Stimulated activated CD4-positive, alpha-beta T cell treated with anti-CD3 and anti-CD28 coated beads, TNF-alpha, amount 100 ng/mL, for 1 hour (primary cell): ENCODE data around the gene IRX1.

Experiments
- DNase-seq, 3 donors: peaks; one replicate each; pipeline ENCODE4 v3.0.0-alpha.2; 2020; ENCODE audit warnings: low read depth in 3 of 3, low spot score in 1 of 3

The IRX1 gene

DNA sequence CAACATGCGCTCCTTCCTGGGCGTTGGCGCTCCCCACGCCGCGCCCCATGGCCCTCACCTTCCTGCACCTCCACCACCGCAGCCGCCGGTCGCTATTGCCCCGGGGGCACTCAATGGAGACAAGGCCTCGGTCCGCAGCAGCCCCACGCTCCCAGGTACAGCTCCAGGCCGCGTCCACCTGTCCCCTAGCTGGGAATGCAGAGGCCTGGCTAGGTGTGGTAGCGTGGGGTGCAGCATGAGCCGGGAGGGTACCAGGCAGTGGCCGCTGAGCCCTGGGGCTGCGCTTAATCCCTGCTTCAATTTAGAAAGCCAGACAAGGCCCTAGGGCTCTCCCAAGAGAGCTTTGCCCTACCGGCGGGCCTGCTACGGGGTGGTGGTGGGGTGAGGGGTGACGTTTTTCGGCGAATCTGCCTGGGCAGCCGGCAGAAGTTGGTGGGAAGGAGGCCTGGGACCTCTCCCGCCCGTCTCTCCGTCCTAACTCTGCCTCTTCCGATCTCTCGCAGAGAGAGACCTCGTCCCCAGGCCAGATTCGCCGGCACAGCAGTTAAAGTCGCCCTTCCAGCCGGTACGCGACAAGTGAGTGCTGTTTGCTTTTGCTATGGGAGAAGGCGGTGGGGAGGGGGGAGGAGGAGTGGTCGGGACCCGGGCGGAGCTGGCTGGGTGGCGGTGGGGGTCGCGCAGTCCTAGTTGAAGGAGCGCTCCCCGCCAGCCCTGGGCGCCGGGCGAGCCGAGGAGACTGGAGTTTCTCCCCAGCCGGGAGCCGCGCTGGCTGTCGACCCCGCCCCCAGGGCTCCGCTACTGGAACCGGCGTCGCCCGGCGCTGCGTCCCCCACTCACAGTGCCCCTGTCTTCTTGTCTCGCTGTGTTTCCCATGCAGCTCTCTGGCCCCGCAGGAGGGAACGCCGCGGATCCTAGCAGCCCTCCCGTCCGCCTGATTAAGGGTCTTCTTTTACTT lies 4.8 kb downstream of the IRX1 start:
- DNase-seq, result no peak

DNA sequence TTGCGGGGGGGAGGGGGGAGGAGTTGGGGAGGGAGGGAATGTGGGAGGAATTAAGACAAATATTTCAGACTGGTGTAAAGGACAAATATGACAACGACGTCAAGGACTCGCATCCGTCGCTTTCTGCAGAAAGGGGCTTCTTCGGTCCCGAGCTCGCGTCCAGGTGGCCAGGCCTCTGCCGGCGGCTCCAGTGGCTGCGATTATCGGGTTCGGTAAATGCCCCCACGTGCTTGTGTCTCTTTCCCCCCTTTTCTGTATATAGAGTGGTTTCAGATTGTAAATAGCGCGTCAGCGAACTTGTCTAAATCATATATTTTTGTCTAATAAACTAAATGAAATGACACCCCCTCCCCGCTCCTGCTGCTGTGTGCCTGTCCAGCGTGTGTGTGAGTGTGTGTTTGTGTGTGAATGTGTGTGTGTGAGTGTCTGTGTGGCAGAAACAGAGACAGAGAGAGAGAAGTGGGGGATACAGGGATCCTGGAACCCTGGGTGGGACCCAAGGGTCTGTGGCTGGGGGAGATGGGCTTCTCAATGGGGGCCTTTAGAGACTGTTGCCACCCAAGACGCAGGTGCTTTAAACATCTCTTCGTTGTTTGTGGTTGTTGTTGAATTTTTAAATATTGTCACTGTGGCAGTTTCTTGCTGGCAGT lies 5.6 kb downstream of the IRX1 start:
- no peak for DNase-seq

DNA sequence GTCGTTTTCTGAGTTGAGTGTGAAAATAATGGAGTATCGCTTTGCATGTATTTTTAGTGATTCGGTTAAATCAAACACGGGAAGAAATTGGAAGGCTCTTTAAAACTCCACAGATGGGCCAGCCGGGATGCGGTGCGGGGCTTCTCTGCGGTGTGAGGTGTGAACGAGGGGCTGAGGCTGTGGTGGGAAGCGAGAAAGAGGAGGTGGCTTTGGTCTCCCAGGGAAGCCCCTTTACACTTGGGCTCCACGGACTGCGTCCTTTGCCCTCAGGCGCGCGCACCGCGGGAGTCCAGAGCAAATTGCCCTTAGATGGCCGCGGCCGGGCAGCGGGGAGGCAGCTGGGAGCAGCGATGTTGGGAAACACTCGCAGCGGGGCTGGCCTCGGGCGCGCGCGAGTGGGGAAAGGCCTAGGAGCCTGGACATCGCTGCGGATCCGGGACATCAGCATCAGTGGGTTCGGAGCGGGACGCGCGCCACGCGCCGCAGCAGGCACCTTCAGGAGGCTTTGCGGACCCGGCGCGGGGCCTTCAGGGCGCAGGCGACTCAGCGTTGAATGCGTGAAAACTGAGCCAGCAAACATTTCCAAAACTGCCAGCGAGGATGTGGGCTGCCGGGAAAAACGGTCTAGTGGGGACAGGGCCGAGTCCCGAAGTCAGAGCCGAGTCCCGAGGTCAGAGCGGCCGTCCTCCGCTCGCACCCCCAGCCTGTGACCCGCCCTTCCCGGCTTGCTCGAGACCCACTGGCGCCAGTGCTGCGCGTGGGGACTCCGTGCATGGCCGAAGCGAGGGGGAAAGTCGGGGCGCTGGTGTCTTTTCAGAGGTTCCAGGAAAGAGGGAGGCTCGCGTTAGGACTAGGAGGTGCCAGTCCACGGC lies 6.5 kb downstream of the IRX1 start:
- no peak for DNase-seq

DNA sequence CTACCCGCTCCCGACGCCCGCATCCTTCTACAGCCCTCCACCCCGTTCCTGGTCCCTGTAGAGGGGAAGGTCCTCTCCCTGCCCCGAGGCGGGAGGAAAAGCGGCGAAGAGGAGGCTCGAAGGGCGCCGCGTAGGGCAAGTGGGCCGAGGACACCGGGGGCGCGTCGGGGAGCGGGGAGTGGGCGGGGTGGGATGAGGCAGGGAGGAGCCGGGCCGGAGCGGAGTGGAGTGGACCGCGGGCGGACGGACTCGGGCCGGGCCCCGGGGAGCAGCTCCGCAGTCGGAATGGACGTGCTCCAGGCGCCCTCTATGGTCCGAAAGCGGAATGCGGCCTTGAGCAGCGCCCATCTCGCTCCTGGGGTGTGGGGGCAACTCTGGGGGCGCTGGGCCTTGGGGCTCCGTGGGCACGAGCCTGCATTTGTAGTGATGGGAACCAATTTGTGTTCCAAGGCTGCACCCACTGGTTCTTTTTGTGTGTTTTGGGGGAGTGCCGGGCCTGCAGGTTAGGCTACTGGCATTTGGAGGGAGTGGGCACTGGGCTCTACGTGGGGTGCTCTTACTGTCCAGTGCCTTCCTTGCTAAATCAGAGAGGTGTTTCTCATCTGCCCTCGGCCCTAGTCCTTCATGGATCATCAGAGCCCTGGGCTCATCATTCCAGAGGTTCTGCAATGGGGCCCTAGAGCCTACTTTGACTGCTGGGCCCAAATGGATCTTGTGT lies 7.3 kb downstream of the IRX1 start:
- no peak for DNase-seq

DNA sequence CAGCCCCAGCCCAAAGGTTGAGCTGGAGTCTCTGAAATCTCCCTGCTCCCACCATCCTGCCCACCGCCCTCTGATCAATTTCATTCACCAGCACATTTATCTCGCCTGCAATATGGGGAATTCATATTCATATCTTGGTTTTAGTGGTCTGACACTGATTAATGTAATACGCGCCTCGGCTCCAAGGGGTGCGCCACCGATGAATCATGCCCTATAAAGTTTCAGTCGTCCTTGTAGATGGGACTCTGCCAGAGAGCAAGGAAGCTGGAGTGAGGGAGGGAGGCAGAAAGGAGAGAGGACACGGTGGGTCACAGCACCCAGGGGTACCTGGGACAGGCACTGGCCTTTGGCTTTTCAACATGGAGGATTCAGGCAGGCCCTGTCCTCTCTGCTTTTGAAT lies 8.9 kb downstream of the IRX1 start:
- DNase-seq, result no peak

DNA sequence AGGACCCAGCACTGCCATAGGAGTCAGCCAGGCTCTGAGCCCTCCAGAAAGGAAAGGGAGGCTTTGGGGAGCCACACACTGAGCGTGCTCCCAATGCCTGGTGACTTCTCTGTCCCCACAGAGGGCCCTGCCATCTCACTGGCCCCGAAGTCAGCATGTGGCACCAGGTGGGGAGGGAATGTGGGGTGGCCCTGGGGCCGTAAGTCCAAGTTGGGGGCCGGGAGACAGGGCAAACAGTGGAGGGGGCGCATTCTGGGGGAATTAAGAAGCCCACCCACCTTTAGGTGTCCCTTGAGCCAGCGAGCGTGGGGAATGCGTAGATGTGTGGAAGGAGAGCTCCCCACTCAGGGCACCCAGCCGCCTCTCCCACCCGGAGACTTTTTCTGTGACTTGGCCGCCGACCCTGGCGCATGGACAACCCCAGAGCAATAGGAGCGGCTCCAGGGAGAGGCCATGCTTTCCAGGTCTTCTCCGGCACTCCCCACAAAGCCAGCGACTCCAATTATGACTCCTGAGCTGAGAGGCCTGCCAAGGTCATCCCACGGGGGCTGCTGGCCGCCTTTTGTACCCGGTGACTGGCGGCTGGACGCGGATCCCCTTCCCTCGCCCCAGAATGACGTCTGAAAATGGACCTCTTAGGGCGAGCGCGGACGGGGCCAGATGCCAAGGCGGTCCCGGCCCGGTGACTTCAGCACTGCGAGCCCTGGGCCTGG lies 9.8 kb downstream of the IRX1 start:
- no peak for DNase-seq

DNA sequence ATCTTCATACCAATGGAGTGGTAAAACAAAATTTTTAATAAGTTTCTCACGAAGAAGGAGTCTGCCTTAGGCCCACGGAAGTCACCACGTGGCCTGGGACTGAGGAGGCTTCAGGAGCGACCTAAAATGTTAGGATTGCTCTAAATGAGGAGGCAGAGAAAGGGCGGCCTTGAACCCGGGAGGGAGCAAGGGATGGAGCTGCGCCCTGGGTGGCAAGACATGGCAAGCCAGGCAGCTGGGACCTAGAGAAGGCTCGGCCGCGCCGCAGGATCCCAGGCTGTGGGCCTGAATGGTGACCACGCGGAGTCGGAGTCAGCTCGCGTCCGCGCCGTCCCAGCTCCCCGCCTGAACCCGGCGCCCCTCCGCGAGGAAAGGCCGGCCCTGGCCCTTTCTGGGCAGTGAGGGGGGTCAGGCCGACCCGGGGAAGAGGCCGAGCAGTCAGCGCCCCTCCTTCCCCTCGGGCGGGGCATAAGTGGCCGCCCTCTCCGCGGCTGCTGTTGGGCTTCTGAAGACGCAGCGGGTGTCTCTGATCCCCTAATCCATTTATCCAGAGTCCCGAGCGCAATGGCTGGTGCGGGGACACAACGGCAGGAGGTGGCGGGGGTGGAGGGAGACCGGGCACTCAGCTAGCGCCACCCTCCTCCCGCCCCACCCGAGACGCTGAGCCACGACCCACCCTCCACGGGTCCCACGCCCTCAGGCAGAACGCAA lies 10.6 kb downstream of the IRX1 start:
- no peak for DNase-seq

DNA sequence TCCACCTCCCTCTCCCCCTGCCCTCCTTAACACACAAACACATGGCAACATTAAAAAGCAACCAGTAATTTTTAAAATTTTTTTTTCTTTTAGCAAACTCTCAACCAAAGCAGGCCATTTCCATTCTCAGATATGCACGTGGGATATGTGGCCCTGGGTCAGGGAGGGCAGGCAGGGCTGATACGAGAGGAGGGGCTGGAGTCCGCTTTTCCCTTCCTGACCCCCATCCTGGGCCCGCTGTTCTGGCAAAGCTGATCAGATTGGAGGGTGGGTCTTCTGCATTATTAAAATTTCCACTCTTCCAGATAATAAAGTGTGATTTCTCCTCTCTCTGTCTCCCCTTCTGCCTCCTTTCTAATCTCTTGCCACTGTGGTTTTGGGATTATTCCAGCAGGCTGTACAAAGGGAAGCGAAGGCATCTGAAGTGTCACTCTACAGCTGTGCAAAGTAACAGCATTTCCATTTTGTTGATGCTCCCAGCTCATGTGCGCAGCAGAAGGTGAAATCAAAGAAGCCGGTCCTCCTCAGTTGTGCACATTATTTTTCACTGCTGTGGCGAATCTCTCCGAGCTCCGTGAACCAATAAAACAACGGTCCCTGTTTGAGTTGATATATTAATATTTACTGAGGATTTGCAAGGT lies 12.0 kb downstream of the IRX1 start:
- DNase-seq, result no peak

DNA sequence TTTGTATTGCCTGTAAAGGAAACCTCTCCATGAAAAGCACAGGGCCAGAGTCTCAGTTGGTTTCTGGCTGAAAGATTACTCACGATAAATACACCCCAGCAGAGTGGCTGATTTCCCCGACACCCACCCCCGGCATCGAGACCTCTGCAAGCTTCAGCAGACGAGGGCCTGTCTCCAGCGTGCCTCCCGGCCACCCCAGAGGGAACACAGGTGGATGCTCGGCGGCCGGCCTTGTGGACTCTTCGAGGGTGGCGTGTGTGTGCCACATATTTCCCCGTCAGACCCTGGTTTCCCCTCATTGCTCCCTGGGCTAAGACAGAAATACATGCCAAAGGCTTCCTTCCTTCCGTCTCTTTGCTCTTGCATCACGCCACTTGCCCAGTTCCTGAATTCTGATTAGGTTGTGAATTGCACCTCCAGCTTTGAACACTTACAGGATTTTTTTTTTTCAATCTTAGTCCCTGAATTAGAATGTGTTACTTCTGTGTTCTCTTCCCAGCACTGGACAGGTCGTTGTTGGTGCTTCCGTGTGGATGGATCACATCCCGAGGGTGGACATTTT lies 13.6 kb downstream of the IRX1 start:
- no peak for DNase-seq

DNA sequence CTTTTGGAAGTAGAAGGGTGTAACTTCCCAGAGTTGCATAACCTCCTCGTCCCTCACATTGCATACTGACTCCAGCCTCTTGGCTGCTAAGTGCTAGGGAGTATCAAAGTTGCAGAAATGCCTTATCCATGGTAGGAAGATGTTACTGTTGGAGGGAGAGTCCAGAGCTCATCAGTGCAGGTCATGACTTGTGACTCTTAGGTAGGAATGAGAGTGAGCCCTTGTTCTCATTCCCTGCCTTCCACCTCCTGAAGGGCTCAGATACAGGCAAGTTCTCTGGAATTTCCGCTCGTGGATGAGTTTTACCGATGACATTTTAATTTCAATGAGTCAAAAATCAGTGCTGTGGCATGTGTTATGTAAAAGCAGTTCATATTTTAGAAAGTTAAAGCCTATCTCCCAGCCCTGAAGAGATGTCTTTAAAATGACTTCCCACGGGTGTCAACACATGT lies 17.0 kb downstream of the IRX1 start:
- DNase-seq, result no peak

DNA sequence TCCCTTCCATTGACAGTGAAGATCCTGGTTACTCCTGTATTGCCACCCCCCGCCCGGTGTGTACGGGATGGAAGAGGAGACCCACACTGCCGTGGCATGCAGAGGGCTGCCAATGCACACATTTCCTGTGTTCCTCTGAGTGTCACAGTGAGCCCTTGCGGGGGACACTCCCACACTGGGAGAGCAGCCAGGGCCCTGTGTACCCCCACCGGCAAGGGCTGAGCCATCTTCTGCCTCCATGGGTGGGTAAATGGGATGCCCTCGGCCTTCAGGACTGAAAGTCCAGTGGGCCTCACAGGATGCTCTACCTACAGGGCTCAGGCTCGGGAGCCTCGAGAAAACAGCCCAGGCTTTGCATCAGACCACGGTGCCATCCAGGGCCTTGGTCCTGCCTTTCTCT lies 18.1 kb downstream of the IRX1 start:
- DNase-seq, result no peak

DNA sequence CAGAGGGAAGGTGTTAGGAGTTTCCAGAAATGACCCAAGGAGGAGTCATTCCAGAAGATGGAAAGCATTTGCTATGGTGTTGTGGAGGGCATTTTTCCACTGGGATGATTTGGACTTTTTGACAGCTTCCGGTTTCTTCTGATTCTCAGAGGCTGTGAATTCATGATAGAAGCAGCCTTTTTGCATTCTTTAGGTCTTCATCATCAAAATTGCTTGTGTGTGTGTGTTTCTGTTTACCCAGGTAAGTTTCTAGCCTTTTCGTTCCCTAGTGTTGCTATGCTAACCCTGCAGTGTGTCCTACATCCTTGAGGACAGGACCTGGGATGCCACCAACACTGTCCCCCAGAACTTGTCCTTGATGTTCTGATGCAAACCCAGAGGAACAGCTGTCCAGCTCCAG lies 19.6 kb downstream of the IRX1 start:
- DNase-seq, result no peak

DNA sequence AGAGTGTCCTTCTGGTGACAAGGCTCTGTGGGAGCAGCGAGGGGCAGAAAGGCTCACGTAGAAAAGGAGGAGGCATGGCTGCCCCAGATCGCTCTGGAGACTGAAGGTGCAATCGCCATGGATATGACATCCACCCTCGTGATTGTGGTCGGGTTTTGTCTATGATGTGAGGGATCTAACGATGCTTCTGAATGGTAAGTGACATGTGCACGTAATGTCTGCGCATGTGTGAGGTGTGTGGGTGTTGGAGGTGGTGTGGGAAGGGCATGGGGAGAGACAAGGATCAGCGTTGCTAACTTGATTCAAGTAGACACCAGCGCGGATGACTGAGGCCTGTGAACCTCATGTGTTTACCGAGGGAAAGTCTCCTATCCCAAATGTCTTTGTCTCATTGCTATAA lies 20.2 kb downstream of the IRX1 start:
- no peak for DNase-seq

DNA sequence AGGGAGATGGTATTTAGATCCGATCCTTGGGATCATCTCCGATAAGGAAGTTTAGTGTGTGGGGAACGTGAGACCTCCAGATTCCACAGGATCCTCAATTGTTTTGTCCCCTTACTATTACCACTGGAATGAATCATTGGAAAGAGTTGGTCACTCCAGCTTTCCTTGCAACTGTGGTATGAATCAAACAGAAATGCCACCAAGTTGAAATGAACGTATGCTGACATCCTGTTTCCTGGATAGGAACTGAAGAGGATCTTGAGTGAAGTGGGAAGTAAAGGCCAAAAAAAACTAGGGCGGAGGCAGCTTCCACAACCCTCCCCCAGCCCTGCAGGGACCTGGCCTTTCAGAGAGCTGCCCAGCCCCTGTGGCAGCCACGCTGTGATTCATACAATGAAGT lies 23.9 kb downstream of the IRX1 start:
- no peak for DNase-seq

DNA sequence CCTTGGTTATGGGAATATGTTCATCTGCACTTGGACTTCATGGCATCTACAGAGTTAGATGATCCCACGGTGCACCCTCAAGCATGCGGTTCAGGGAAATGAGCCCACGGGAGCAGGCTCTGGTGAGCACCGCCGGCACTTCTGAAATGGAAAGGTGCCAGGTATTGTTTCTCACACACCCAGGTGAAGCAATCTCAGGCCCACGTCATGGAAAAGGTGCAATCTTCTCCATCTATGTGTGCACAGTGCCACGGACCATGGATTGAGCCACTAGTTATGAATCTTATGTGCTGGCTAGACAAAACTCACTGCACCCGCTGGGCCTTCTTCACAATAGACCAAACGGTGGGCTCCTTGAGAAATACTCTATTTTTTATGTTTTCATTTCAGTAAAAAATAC lies 27.3 kb downstream of the IRX1 start:
- DNase-seq, result no peak

DNA sequence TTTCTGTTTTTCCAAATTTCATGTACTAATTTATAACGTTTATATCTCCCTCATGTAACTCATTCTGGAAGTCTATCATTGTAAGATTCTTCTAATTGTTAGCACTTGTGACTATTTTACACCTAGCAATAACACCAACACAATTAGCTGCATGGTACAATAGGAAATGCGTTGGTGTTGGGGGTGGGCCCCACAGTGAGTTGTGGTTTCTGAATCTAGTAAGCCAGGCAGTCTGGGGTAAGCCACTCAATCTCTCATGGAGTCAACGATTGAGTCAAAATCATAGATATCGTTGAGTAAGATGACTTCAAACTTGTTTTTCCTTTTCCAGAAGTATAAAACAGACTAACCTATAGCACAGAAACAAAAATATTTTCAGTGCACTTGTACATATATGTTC lies 30.0 kb downstream of the IRX1 start:
- DNase-seq, result no peak

DNA sequence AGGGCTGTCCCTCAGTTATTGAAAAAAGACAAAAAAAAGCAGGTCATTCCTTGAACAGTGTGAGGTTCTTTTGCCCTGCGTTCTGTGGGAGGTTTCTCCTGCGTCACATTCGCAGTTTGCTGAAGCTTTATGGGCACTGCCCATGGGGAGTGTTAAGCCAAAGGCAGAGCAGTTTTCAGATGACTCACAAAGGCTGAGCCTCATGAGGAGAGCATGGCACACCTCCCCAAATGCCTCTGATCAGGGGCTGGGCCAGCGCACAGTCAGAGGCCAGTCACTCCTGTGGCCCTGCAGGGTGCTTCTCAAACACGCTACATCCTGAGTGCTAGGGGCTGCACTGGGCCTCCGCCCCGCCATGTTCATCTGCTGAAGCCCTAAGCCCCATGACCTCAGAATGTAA lies 38.4 kb downstream of the IRX1 start:
- no peak for DNase-seq

DNA sequence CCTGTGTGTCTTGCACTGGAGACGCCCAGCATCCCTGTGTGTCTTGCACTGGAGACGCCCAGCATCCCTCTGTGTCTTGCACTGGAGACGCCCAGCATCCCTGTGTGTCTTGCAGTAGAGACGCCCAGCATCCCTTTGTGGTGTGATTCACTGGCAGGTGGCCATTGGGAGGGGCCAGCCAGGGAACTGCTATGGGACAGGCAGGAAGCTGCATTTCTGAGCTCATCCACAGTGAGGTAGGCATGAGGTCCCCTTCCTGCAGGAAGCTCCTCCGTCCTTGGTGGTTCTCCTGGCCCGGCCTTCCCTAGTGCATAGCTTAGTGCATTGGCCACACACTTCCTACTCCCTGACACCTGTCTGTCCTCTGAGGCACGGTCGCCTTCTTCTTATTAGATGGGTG lies 43.5 kb downstream of the IRX1 start:
- no peak for DNase-seq

DNA sequence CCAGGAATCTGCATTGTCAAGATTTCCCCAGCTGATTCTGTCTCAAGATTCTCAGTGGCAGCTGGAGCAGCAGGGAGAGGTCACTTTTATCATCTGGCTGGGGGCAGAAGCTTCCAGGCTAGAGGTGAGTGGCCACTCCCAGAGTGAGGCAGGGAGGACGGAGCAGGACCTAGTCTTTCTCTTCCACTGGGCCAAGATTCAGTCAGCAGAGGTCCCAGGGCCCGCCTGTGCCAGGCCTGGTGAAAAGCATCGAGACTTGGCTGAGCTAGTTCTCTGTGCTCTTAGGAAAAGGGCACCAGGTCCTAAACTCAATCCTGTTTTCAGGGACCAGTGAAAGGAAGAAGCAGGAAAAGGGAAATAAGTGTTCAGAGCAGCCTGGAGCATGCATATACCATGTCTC lies 46.6 kb downstream of the IRX1 start:
- no peak for DNase-seq
